ENCODE results near the gene SCAP.
"Not testable (repeated sequence)": the region's sequence is repeated elsewhere in the genome, so short reads cannot be mapped to it uniquely, and the experiment has no call there.

SCAP gene

GRCh38 chr3:47480267-47480666 lies 4.5 kb upstream of the SCAP start:
- not testable (repeated sequence) for DNase-seq (ENCODE audit: low spot score)

- no peak for DNase-seq (ENCODE audit: low spot score)
These were observed 4.1 kb upstream of the SCAP start for GRCh38 chr3:47479826-47480160.

- DNase-seq (ENCODE audit: low spot score): no peak
These were observed 2.3 kb upstream of the SCAP start for GRCh38 chr3:47478022-47478421.

GRCh38 chr3:47476644-47477199 lies 981 bp upstream of the SCAP start:
- DNase-seq (ENCODE audit: low spot score): no peak

- no peak for DNase-seq (ENCODE audit: low spot score)
These were observed 537 bp upstream of the SCAP start for GRCh38 chr3:47476330-47476626.

GRCh38 chr3:47475029-47475569 lies 642 bp downstream of the SCAP start:
- DNase-seq (ENCODE audit: low spot score): peak; percentile 14

GRCh38 chr3:47473391-47473790 lies 2.4 kb downstream of the SCAP start:
- DNase-seq (ENCODE audit: low spot score): no peak

GRCh38 chr3:47469616-47470015 lies 6.1 kb downstream of the SCAP start:
- DNase-seq (ENCODE audit: low spot score): no peak

GRCh38 chr3:47468315-47468714 lies 7.4 kb downstream of the SCAP start:
- DNase-seq (ENCODE audit: low spot score): not testable (repeated sequence)

- no peak for DNase-seq (ENCODE audit: low spot score)
These were observed 11.2 kb downstream of the SCAP start for GRCh38 chr3:47464588-47464987.

GRCh38 chr3:47459534-47460085 lies 16.1 kb downstream of the SCAP start:
- DNase-seq (ENCODE audit: low spot score): not testable (repeated sequence)

- no peak for DNase-seq (ENCODE audit: low spot score)
These were observed 18.8 kb downstream of the SCAP start for GRCh38 chr3:47456984-47457383.

- DNase-seq (ENCODE audit: low spot score): no peak
These were observed 19.8 kb downstream of the SCAP start for GRCh38 chr3:47455806-47456452.

GRCh38 chr3:47452453-47453215 lies 23.1 kb downstream of the SCAP start:
- DNase-seq (ENCODE audit: low spot score): no peak

GRCh38 chr3:47444103-47444502 lies 31.6 kb downstream of the SCAP start:
- no peak for DNase-seq (ENCODE audit: low spot score)

GRCh38 chr3:47443611-47443995 lies 32.1 kb downstream of the SCAP start:
- no peak for DNase-seq (ENCODE audit: low spot score)

- DNase-seq (ENCODE audit: low spot score): no peak
These were observed 33.8 kb downstream of the SCAP start for GRCh38 chr3:47441796-47442551.

GRCh38 chr3:47440131-47440530 lies 35.6 kb downstream of the SCAP start:
- no peak for DNase-seq (ENCODE audit: low spot score)

- DNase-seq (ENCODE audit: low spot score): no peak
These were observed 39.6 kb downstream of the SCAP start for GRCh38 chr3:47436180-47436579.

- no peak for DNase-seq (ENCODE audit: low spot score)
These were observed 40.9 kb downstream of the SCAP start for GRCh38 chr3:47434849-47435248.

- no peak for DNase-seq (ENCODE audit: low spot score)
These were observed 41.9 kb downstream of the SCAP start for GRCh38 chr3:47433796-47434195.

- DNase-seq (ENCODE audit: low spot score): no peak
These were observed 43.1 kb downstream of the SCAP start for GRCh38 chr3:47432673-47433072.

Data from kidney capillary endothelial cell (primary cell).